ENCODE data around the gene C3orf33. TPM values are rescaled to one million over a fixed set of nuclear protein-coding genes. Genes with fewer than 3 reads are reported as not detected.

Gene C3orf33
- total and polyA plus RNA-seq, 9 of the 15 experiments (the other 6 are each of a cell fraction or from before 2014, with no cell fraction given), result 4.1 to 10.2 (median 6.0) TPM

DNA sequence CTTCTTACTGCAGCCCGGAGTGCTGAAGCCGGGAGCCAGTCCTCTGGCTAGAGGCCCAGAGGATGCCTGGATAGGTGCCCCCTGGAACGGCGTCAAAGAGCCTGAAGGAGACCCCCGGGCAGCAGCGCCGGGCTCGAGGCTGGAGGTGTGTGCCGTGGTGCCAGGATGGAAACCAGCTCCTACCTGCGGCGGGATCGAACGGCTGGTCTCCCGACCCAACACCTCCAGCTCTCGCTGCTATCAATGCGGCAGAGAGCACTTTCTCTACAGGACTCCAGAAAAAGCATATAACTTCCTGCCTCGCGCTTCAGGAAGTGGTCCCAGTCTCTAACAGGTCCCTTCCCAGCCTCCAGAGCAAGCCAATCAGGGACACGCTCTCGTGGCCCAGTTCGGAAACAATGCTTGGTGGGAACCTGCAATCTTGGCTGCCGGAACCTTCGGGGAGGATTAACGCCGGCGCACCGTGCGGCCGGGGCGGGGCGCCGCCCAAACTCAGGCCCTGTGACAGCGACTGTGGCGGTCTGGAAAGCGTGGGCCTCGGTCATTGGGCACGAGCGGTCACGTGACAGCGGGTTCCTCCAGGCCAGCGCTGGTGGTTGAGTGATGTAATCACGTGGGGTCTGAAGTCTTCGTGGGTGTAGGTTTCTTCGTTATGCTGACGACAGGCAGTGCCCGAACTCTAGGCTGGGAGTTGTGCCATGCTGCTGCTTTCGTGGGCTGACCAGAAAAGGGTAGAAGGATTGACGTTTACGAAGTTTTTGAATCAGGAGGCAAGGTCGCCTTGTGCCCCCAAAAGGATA, 48.3 kb upstream of the C3orf33 start, which contains the start of gene SLC33A1 (continued):
- TF ChIP-seq, protein P1, sequence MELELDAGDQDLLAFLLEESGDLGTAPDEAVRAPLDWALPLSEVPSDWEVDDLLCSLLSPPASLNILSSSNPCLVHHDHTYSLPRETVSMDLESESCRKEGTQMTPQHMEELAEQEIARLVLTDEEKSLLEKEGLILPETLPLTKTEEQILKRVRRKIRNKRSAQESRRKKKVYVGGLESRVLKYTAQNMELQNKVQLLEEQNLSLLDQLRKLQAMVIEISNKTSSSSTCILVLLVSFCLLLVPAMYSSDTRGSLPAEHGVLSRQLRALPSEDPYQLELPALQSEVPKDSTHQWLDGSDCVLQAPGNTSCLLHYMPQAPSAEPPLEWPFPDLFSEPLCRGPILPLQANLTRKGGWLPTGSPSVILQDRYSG (tag; conservative IDR thresholded peaks at IDR 0.05; ENCODE audit: low read depth), result no peak; the same call in 1 of the 2 replicates
- TF ChIP-seq, protein P2, sequence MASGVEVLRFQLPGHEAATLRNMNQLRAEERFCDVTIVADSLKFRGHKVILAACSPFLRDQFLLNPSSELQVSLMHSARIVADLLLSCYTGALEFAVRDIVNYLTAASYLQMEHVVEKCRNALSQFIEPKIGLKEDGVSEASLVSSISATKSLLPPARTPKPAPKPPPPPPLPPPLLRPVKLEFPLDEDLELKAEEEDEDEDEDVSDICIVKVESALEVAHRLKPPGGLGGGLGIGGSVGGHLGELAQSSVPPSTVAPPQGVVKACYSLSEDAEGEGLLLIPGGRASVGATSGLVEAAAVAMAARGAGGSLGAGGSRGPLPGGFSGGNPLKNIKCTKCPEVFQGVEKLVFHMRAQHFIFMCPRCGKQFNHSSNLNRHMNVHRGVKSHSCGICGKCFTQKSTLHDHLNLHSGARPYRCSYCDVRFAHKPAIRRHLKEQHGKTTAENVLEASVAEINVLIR (CRISPR knock-in tag; IDR thresholded peaks at IDR 0.05), result peak; percentile 2; the same call in 1 of the 2 replicates
- TF ChIP-seq, protein P3, sequence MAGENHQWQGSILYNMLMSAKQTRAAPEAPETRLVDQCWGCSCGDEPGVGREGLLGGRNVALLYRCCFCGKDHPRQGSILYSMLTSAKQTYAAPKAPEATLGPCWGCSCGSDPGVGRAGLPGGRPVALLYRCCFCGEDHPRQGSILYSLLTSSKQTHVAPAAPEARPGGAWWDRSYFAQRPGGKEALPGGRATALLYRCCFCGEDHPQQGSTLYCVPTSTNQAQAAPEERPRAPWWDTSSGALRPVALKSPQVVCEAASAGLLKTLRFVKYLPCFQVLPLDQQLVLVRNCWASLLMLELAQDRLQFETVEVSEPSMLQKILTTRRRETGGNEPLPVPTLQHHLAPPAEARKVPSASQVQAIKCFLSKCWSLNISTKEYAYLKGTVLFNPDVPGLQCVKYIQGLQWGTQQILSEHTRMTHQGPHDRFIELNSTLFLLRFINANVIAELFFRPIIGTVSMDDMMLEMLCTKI (IDR thresholded peaks at IDR 0.05; ENCODE audit: partially characterized antibody), result no peak
- TF ChIP-seq DPF2 (IDR thresholded peaks at IDR 0.05) (0 out of 2 replicates have a peak, but pooled peaks have one; percentile 55), HIVEP1 (CRISPR knock-in tag; IDR thresholded peaks at IDR 0.05) (peak; percentile 75; the same call in 1 of the 2 replicates), CBFA2T2 (conservative IDR thresholded peaks at IDR 0.05) (peak; percentile 99), HLTF (IDR thresholded peaks at IDR 0.05) (no peak; the same call in 1 of the 2 replicates), MYNN (IDR thresholded peaks at IDR 0.05) (peak; percentile 57), MYNN (CRISPR knock-in tag; IDR thresholded peaks at IDR 0.05) (no peak), RBM34 (IDR thresholded peaks at IDR 0.05; ENCODE audit: borderline replicate concordance, insufficient read depth, low read length) (no peak), CREM (IDR thresholded peaks at IDR 0.05; ENCODE audit: low read depth) (peak; percentile 88), CREBBP (IDR thresholded peaks at IDR 0.05; ENCODE audit: low read depth, low read length) (no peak), GABPB2 (CRISPR knock-in tag; conservative IDR thresholded peaks at IDR 0.05) (no peak), FOXM1 (IDR thresholded peaks at IDR 0.05; ENCODE audit: low read depth) (peak; percentile 68), FOXM1 (CRISPR knock-in tag; IDR thresholded peaks at IDR 0.05; ENCODE audit: low read depth) (no peak), SNIP1 (IDR thresholded peaks at IDR 0.05; ENCODE audit: low read depth) (no peak), ZBTB17 (CRISPR knock-in tag; IDR thresholded peaks at IDR 0.05) (0 out of 2 replicates have a peak, but pooled peaks have one; percentile 62), GABPA (tag; conservative IDR thresholded peaks at IDR 0.05; ENCODE audit: low read depth) (peak; percentile 100), MECOM (CRISPR knock-in tag; IDR thresholded peaks at IDR 0.05) (peak; percentile 70), SMAD2 (IDR thresholded peaks at IDR 0.05; ENCODE audit: low read depth, low read length) (no peak)
- TF ChIP-seq, protein P4, sequence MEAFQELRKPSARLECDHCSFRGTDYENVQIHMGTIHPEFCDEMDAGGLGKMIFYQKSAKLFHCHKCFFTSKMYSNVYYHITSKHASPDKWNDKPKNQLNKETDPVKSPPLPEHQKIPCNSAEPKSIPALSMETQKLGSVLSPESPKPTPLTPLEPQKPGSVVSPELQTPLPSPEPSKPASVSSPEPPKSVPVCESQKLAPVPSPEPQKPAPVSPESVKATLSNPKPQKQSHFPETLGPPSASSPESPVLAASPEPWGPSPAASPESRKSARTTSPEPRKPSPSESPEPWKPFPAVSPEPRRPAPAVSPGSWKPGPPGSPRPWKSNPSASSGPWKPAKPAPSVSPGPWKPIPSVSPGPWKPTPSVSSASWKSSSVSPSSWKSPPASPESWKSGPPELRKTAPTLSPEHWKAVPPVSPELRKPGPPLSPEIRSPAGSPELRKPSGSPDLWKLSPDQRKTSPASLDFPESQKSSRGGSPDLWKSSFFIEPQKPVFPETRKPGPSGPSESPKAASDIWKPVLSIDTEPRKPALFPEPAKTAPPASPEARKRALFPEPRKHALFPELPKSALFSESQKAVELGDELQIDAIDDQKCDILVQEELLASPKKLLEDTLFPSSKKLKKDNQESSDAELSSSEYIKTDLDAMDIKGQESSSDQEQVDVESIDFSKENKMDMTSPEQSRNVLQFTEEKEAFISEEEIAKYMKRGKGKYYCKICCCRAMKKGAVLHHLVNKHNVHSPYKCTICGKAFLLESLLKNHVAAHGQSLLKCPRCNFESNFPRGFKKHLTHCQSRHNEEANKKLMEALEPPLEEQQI (IDR thresholded peaks at IDR 0.05), result peak; percentile 97
- TF ChIP-seq, protein P5, sequence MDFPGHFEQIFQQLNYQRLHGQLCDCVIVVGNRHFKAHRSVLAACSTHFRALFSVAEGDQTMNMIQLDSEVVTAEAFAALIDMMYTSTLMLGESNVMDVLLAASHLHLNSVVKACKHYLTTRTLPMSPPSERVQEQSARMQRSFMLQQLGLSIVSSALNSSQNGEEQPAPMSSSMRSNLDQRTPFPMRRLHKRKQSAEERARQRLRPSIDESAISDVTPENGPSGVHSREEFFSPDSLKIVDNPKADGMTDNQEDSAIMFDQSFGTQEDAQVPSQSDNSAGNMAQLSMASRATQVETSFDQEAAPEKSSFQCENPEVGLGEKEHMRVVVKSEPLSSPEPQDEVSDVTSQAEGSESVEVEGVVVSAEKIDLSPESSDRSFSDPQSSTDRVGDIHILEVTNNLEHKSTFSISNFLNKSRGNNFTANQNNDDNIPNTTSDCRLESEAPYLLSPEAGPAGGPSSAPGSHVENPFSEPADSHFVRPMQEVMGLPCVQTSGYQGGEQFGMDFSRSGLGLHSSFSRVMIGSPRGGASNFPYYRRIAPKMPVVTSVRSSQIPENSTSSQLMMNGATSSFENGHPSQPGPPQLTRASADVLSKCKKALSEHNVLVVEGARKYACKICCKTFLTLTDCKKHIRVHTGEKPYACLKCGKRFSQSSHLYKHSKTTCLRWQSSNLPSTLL (IDR thresholded peaks at IDR 0.05), result no peak
